Neural progenitor cell (in vitro differentiated cells): ENCODE measurements around the gene ACOT7.

Source experiments
- EZH2 ChIP-seq: fragments of 200-600 bp; sonication (generic); IDR thresholded peaks from 2 replicates; pipeline ENCODE4 v1.6.1; 2017; ENCODE audit warnings: antibody characterized with exemption, mild to moderate bottlenecking, moderate library complexity
- TF ChIP-seq, protein P1 (sequence below): fragments of 200-600 bp; sonication (generic); IDR thresholded peaks from 2 replicates; pipeline ENCODE4 v1.5.1; 2017; ENCODE audit warnings: antibody characterized with exemption, mild to moderate bottlenecking

- TF ChIP-seq, protein P1, sequence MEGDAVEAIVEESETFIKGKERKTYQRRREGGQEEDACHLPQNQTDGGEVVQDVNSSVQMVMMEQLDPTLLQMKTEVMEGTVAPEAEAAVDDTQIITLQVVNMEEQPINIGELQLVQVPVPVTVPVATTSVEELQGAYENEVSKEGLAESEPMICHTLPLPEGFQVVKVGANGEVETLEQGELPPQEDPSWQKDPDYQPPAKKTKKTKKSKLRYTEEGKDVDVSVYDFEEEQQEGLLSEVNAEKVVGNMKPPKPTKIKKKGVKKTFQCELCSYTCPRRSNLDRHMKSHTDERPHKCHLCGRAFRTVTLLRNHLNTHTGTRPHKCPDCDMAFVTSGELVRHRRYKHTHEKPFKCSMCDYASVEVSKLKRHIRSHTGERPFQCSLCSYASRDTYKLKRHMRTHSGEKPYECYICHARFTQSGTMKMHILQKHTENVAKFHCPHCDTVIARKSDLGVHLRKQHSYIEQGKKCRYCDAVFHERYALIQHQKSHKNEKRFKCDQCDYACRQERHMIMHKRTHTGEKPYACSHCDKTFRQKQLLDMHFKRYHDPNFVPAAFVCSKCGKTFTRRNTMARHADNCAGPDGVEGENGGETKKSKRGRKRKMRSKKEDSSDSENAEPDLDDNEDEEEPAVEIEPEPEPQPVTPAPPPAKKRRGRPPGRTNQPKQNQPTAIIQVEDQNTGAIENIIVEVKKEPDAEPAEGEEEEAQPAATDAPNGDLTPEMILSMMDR = no peak
- TF ChIP-seq EZH2 = no peak
These were observed 94.6 kb downstream of the ACOT7 start for GRCh38 chr1:6298940-6299465.
